ENCODE results near the gene LYZ. TPM values are rescaled to one million over a fixed set of nuclear protein-coding genes. Genes with fewer than 3 reads are reported as not detected.

Gene LYZ
- polyA plus RNA-seq, 2 donors: 6.3 to 28.7 TPM

GRCh38 chr12:69338120-69338859, 9.9 kb upstream of the LYZ start:
- Histone ChIP-seq H3K27ac (ENCODE audit: low read depth in 2 of 2, low read length in 1 of 2) (no peak overlapping the region), H3K4me1 (ENCODE audit: control insufficient read depth in 2 of 2, insufficient read depth in 2 of 2, low read length in 1 of 2) (no peaks in the 10 kb centered on the region), H3K9me3 (ENCODE audit: control insufficient read depth in 2 of 2, insufficient read depth in 1 of 2, low read depth in 1 of 2, low read length in 1 of 2) (no peaks in the 10 kb centered on the region), H3K4me3 (ENCODE audit: low read depth in 1 of 2, low read length in 2 of 2) (no peak overlapping the region), H3K27me3 (ENCODE audit: control insufficient read depth in 1 of 2, insufficient read depth in 2 of 2, low read length in 2 of 2) (no peaks in the 10 kb centered on the region), H3K36me3 (ENCODE audit: control insufficient read depth in 2 of 2, insufficient read depth in 2 of 2, low read length in 1 of 2) (no peaks in the 10 kb centered on the region)
- 70 to 78% methylated on average over 3 of the region's 3 CpGs for WGBS, 2 donors

- H3K9me3 ChIP-seq (ENCODE audit: control insufficient read depth in 2 of 2, insufficient read depth in 1 of 2, low read depth in 1 of 2, low read length in 1 of 2): no peaks in the 10 kb centered on the region
- H3K4me1 ChIP-seq (ENCODE audit: control insufficient read depth in 2 of 2, insufficient read depth in 2 of 2, low read length in 1 of 2): no peaks in the 10 kb centered on the region
- H3K27ac ChIP-seq (ENCODE audit: low read depth in 2 of 2, low read length in 1 of 2): no peak overlapping the region
- no peaks in the 10 kb centered on the region for H3K36me3 ChIP-seq (ENCODE audit: control insufficient read depth in 2 of 2, insufficient read depth in 2 of 2, low read length in 1 of 2)
- no peak overlapping the region for H3K4me3 ChIP-seq (ENCODE audit: low read depth in 1 of 2, low read length in 2 of 2)
- H3K27me3 ChIP-seq (ENCODE audit: control insufficient read depth in 1 of 2, insufficient read depth in 2 of 2, low read length in 2 of 2): no peaks in the 10 kb centered on the region
Measured at GRCh38 chr12:69338936-69339335, 9.2 kb upstream of the LYZ start.

GRCh38 chr12:69339999-69340398, 8.2 kb upstream of the LYZ start:
- no peaks in the 10 kb centered on the region for H3K36me3 ChIP-seq (ENCODE audit: control insufficient read depth in 2 of 2, insufficient read depth in 2 of 2, low read length in 1 of 2)
- H3K4me3 ChIP-seq (ENCODE audit: low read depth in 1 of 2, low read length in 2 of 2): no peak overlapping the region
- no peaks in the 10 kb centered on the region for H3K27me3 ChIP-seq (ENCODE audit: control insufficient read depth in 1 of 2, insufficient read depth in 2 of 2, low read length in 2 of 2)
- H3K27ac ChIP-seq (ENCODE audit: low read depth in 2 of 2, low read length in 1 of 2): no peak overlapping the region
- H3K9me3 ChIP-seq (ENCODE audit: control insufficient read depth in 2 of 2, insufficient read depth in 1 of 2, low read depth in 1 of 2, low read length in 1 of 2): no peaks in the 10 kb centered on the region
- WGBS, 2 donors: 63 to 79% methylated on average over 2 of the region's 2 CpGs
- no peaks in the 10 kb centered on the region for H3K4me1 ChIP-seq (ENCODE audit: control insufficient read depth in 2 of 2, insufficient read depth in 2 of 2, low read length in 1 of 2)

GRCh38 chr12:69341328-69341727, 6.9 kb upstream of the LYZ start:
- Histone ChIP-seq H3K27ac (ENCODE audit: low read depth in 2 of 2, low read length in 1 of 2) (no peak overlapping the region), H3K4me3 (ENCODE audit: low read depth in 1 of 2, low read length in 2 of 2) (no peak overlapping the region), H3K4me1 (ENCODE audit: control insufficient read depth in 2 of 2, insufficient read depth in 2 of 2, low read length in 1 of 2) (no peaks in the 10 kb centered on the region), H3K36me3 (ENCODE audit: control insufficient read depth in 2 of 2, insufficient read depth in 2 of 2, low read length in 1 of 2) (no peaks in the 10 kb centered on the region), H3K27me3 (ENCODE audit: control insufficient read depth in 1 of 2, insufficient read depth in 2 of 2, low read length in 2 of 2) (no peaks in the 10 kb centered on the region), H3K9me3 (ENCODE audit: control insufficient read depth in 2 of 2, insufficient read depth in 1 of 2, low read depth in 1 of 2, low read length in 1 of 2) (no peaks in the 10 kb centered on the region)
- 55 to 63% methylated on average over 5 of the region's 5 CpGs for WGBS, 2 donors

GRCh38 chr12:69342421-69342820, 5.8 kb upstream of the LYZ start:
- H3K27ac ChIP-seq (ENCODE audit: low read depth in 2 of 2, low read length in 1 of 2): no peak overlapping the region

GRCh38 chr12:69343357-69343756, 4.8 kb upstream of the LYZ start:
- no peaks in the 10 kb centered on the region for H3K4me1 ChIP-seq (ENCODE audit: control insufficient read depth in 2 of 2, insufficient read depth in 2 of 2, low read length in 1 of 2)
- 78 to 81% methylated on average over 3 of the region's 3 CpGs for WGBS, 2 donors
- no peaks in the 10 kb centered on the region for H3K27me3 ChIP-seq (ENCODE audit: control insufficient read depth in 1 of 2, insufficient read depth in 2 of 2, low read length in 2 of 2)
- H3K27ac ChIP-seq (ENCODE audit: low read depth in 2 of 2, low read length in 1 of 2): no peak overlapping the region
- no peaks in the 10 kb centered on the region for H3K36me3 ChIP-seq (ENCODE audit: control insufficient read depth in 2 of 2, insufficient read depth in 2 of 2, low read length in 1 of 2)
- H3K4me3 ChIP-seq (ENCODE audit: low read depth in 1 of 2, low read length in 2 of 2): no peak overlapping the region
- no peaks in the 10 kb centered on the region for H3K9me3 ChIP-seq (ENCODE audit: control insufficient read depth in 2 of 2, insufficient read depth in 1 of 2, low read depth in 1 of 2, low read length in 1 of 2)

More at GRCh38 chr12:69342421-69342820, 5.8 kb upstream of the LYZ start:
- 78 to 80% methylated on average over 2 of the region's 2 CpGs for WGBS, 2 donors
- no peaks in the 10 kb centered on the region for H3K9me3 ChIP-seq (ENCODE audit: control insufficient read depth in 2 of 2, insufficient read depth in 1 of 2, low read depth in 1 of 2, low read length in 1 of 2)
- H3K4me1 ChIP-seq (ENCODE audit: control insufficient read depth in 2 of 2, insufficient read depth in 2 of 2, low read length in 1 of 2): no peaks in the 10 kb centered on the region
- H3K27me3 ChIP-seq (ENCODE audit: control insufficient read depth in 1 of 2, insufficient read depth in 2 of 2, low read length in 2 of 2): no peaks in the 10 kb centered on the region
- no peaks in the 10 kb centered on the region for H3K36me3 ChIP-seq (ENCODE audit: control insufficient read depth in 2 of 2, insufficient read depth in 2 of 2, low read length in 1 of 2)
- H3K4me3 ChIP-seq (ENCODE audit: low read depth in 1 of 2, low read length in 2 of 2): no peak overlapping the region

- 41 to 44% methylated on average over 3 of the region's 3 CpGs for WGBS, 2 donors
- H3K36me3 ChIP-seq (ENCODE audit: control insufficient read depth in 2 of 2, insufficient read depth in 2 of 2, low read length in 1 of 2): no peaks in the 10 kb centered on the region
- no peak overlapping the region for H3K27ac ChIP-seq (ENCODE audit: low read depth in 2 of 2, low read length in 1 of 2)
- H3K27me3 ChIP-seq (ENCODE audit: control insufficient read depth in 1 of 2, insufficient read depth in 2 of 2, low read length in 2 of 2): no peaks in the 10 kb centered on the region
- no peak overlapping the region for H3K4me3 ChIP-seq (ENCODE audit: low read depth in 1 of 2, low read length in 2 of 2)
- H3K4me1 ChIP-seq (ENCODE audit: control insufficient read depth in 2 of 2, insufficient read depth in 2 of 2, low read length in 1 of 2): no peaks in the 10 kb centered on the region
- no peaks in the 10 kb centered on the region for H3K9me3 ChIP-seq (ENCODE audit: control insufficient read depth in 2 of 2, insufficient read depth in 1 of 2, low read depth in 1 of 2, low read length in 1 of 2)
Measured at GRCh38 chr12:69343885-69344612, 4.1 kb upstream of the LYZ start.

GRCh38 chr12:69345077-69345476, 3.1 kb upstream of the LYZ start:
- no peaks in the 10 kb centered on the region for H3K27me3 ChIP-seq (ENCODE audit: control insufficient read depth in 1 of 2, insufficient read depth in 2 of 2, low read length in 2 of 2)
- H3K4me1 ChIP-seq (ENCODE audit: control insufficient read depth in 2 of 2, insufficient read depth in 2 of 2, low read length in 1 of 2): no peaks in the 10 kb centered on the region
- no peaks in the 10 kb centered on the region for H3K9me3 ChIP-seq (ENCODE audit: control insufficient read depth in 2 of 2, insufficient read depth in 1 of 2, low read depth in 1 of 2, low read length in 1 of 2)
- no peak overlapping the region for H3K27ac ChIP-seq (ENCODE audit: low read depth in 2 of 2, low read length in 1 of 2)
- 93 to 94% methylated on average over 2 of the region's 2 CpGs for WGBS, 2 donors
- H3K36me3 ChIP-seq (ENCODE audit: control insufficient read depth in 2 of 2, insufficient read depth in 2 of 2, low read length in 1 of 2): no peaks in the 10 kb centered on the region
- H3K4me3 ChIP-seq (ENCODE audit: low read depth in 1 of 2, low read length in 2 of 2): no peak overlapping the region

GRCh38 chr12:69345742-69346141, 2.4 kb upstream of the LYZ start:
- no peaks in the 10 kb centered on the region for H3K27me3 ChIP-seq (ENCODE audit: control insufficient read depth in 1 of 2, insufficient read depth in 2 of 2, low read length in 2 of 2)
- no peaks in the 10 kb centered on the region for H3K36me3 ChIP-seq (ENCODE audit: control insufficient read depth in 2 of 2, insufficient read depth in 2 of 2, low read length in 1 of 2)
- WGBS, 2 donors: 56 to 63% methylated on average over 1 of the region's 1 CpG
- no peak overlapping the region for H3K27ac ChIP-seq (ENCODE audit: low read depth in 2 of 2, low read length in 1 of 2)
- no peaks in the 10 kb centered on the region for H3K9me3 ChIP-seq (ENCODE audit: control insufficient read depth in 2 of 2, insufficient read depth in 1 of 2, low read depth in 1 of 2, low read length in 1 of 2)
- H3K4me1 ChIP-seq (ENCODE audit: control insufficient read depth in 2 of 2, insufficient read depth in 2 of 2, low read length in 1 of 2): no peaks in the 10 kb centered on the region
- H3K4me3 ChIP-seq (ENCODE audit: low read depth in 1 of 2, low read length in 2 of 2): no peak overlapping the region
